HepG2 (cell line): ENCODE data around the gene ADCK2. TPM values are rescaled to one million over a fixed set of nuclear protein-coding genes. Genes with fewer than 3 reads are reported as not detected.

Experiments
- ATAC-seq: fragments of 200-7000 bp; cut with Tn5 transposase; 3 replicates; pipeline ENCODE4 v1.9.1; 2020; ENCODE audit warnings: mild to moderate bottlenecking, moderate library complexity
- BruUV-seq: library from RNA; stranded (reverse); fragments of 400-500 nt; replicated peaks from 2 replicates; lab custom pipeline; 2021; lab: Mats Ljungman, UMichigan
- CTCF ChIA-PET: fragments of 300-600 bp; formaldehyde crosslinking; extraction: SDS; loops from one replicate; lab custom pipeline; 2021; ENCODE audit warnings: low total read pairs, inconsistent platforms, low intra/inter-chr PET ratio; lab: Yijun Ruan, JAX
- POLR2A ChIA-PET: fragments of 350-600 bp; sonication (Branson Sonifier 250); formaldehyde crosslinking; loops from one replicate; lab custom pipeline; 2020; ENCODE audit warnings: antibody characterized with exemption, inconsistent platforms; lab: Yijun Ruan, JAX
- DNase-seq: peaks from one replicate; pipeline ENCODE4 v3.0.0-alpha.2; 2015; ENCODE audit warnings: low spot score
- FAIRE-seq: peaks from 3 replicates; lab custom pipeline; 2011; peaks lifted over from hg19 to GRCh38; lab: Jason Lieb, UNC
- H2AFZ ChIP-seq: one replicate; pipeline ENCODE4 v1.6.1; 2011; ENCODE audit warnings: low read length, inconsistent platforms
- H3K27ac ChIP-seq: fragments of 300-600 bp; 3 replicates; pipeline ENCODE4 v1.8.0; 2011; ENCODE audit warnings: mixed run types, mild to moderate bottlenecking, mixed read lengths, low read length, inconsistent platforms; ENCODE audit not compliant: insufficient read depth; ENCODE audit errors: extremely low read length
- H3K27me3 ChIP-seq, 2 experiments: fragments of 200-600 bp in 1 of 2; 2 replicates in 1 of 2; 3 replicates in 1 of 2; pipeline versions ENCODE4 v1.6.0 to v1.8.0; 2011; ENCODE audit warnings: low read length in 2 of 2, mild to moderate bottlenecking in 2 of 2, moderate library complexity in 2 of 2, inconsistent platforms in 1 of 2; ENCODE audit not compliant: insufficient read depth in 2 of 2, control insufficient read depth in 1 of 2
- H3K36me3 ChIP-seq, 2 experiments: fragments of 200-600 bp in 1 of 2; replicated peaks in 1 of 2; 2 replicates in 1 of 2; 3 replicates in 1 of 2; pipeline versions ENCODE4 v1.5.1 to v1.8.0; 2011; ENCODE audit warnings: low read length in 2 of 2, inconsistent platforms in 1 of 2; ENCODE audit not compliant: insufficient read depth in 2 of 2, control insufficient read depth in 1 of 2
- H3K4me1 ChIP-seq: 2 replicates; pipeline ENCODE4 v1.5.1; 2012; ENCODE audit warnings: low read length, inconsistent platforms; ENCODE audit not compliant: insufficient read depth
- H3K4me2 ChIP-seq: 2 replicates; pipeline ENCODE4 v1.6.0; 2011; ENCODE audit warnings: low read depth, low read length, inconsistent platforms
- H3K4me3 ChIP-seq, 3 experiments: fragments of 200-600 bp in 1 of 3; sonication (generic), shearing (Covaris generic) in 1 of 3; replicated peaks in 1 of 3; 2 replicates each; pipeline ENCODE4 v1.5.1; 2011 to 2016; ENCODE audit warnings: low read length in 3 of 3, inconsistent platforms in 2 of 3, low read depth in 2 of 3, mild to moderate bottlenecking in 2 of 3, control low read depth in 1 of 3, mixed read lengths in 1 of 3; ENCODE audit not compliant: insufficient read depth in 1 of 3
- H3K79me2 ChIP-seq: one replicate; pipeline ENCODE4 v1.6.1; 2011; ENCODE audit warnings: low read length, inconsistent platforms; ENCODE audit not compliant: insufficient read depth
- H3K9ac ChIP-seq: 2 replicates; pipeline ENCODE4 v1.6.0; 2011; ENCODE audit warnings: mild to moderate bottlenecking, low read depth, low read length, inconsistent platforms; ENCODE audit not compliant: insufficient read depth
- H3K9me3 ChIP-seq: 2 replicates; pipeline ENCODE4 v1.5.1; 2012; ENCODE audit warnings: mild to moderate bottlenecking, low read length
- H4K20me1 ChIP-seq: 2 replicates; pipeline ENCODE4 v1.6.0; 2011; ENCODE audit warnings: inconsistent platforms, mild to moderate bottlenecking, low read length, moderate library complexity; ENCODE audit not compliant: insufficient read depth
- BHLHE40 ChIP-seq: IDR thresholded peaks from 2 replicates; pipeline ENCODE4 v1.6.1; 2011; ENCODE audit warnings: low read length, improper control_type of control experiment
- RFXAP ChIP-seq: sonication (generic); formaldehyde crosslinking; IDR thresholded peaks from 2 replicates; pipeline ENCODE4 v1.4.0; 2020; ENCODE audit warnings: missing genetic modification reagents, borderline replicate concordance
- TEAD3 ChIP-seq: optimal IDR thresholded peaks from 2 replicates; pipeline ENCODE3; 2016; ENCODE audit warnings: borderline replicate concordance
- ZNF33A ChIP-seq: sonication (generic); formaldehyde crosslinking; IDR thresholded peaks from 2 replicates; pipeline ENCODE4 v1.5.1; 2020; ENCODE audit warnings: missing genetic modification reagents, mild to moderate bottlenecking, moderate library complexity, borderline replicate concordance
- ZNF446 ChIP-seq: sonication (generic); formaldehyde crosslinking; IDR thresholded peaks from 2 replicates; pipeline ENCODE4 v1.5.0; 2020; ENCODE audit warnings: mild to moderate bottlenecking, missing genetic modification reagents
- WGBS: methylation state at CpG from one replicate; pipeline ENCODE4 v1.1.6; 2017; ENCODE audit warnings: low lambda C conversion rate; 5-methylcytosine and 5-hydroxymethylcytosine counted together
- in situ Hi-C: cut with HindIII; loops from 2 replicates; pipeline ENCODE4 v1.10.0; 2017; ENCODE audit warnings: low pct_unique_long_range_greater_than_20kb; ENCODE audit not compliant: extremely low pct_ligation_motif_present
- intact Hi-C: fragments of 100-400 bp; cut with micrococcal nuclease; formaldehyde crosslinking; loops from one replicate; pipeline ENCODE4 v1.10.0; 2022; ENCODE audit not compliant: unreplicated experiment
- polyA plus RNA-seq, 8 experiments: library from polyadenylated mRNA; depleted of rRNA in 3 of 8; stranded (reverse) in 7 of 8; unstranded in 1 of 8; fragments of >200 nt; fragmentation: Illumina TruSeq in 4 of 8; extraction: Trizol in 4 of 8; gene quantifications; 2 replicates each; pipeline versions ENCODE4 v1.2.1 to v1.2.3, GENCODE V29; 2011 to 2016; ENCODE audit warnings: low read depth in 4 of 8, missing spikeins in 1 of 8, mixed read lengths in 1 of 8; ENCODE audit not compliant: insufficient read depth in 1 of 8
- total RNA-seq, 5 experiments: library from RNA; depleted of rRNA; stranded (reverse); fragments of >200 nt; fragmentation: Illumina TruSeq; extraction: Trizol; gene quantifications; 2 replicates each; pipeline ENCODE4 v1.2.3, GENCODE V29; 2016; ENCODE audit warnings: low read depth in 1 of 5
- TF ChIP-seq, protein P1 (sequence below): sonication (generic); formaldehyde crosslinking; conservative IDR thresholded peaks from 2 replicates; pipeline ENCODE4 v1.8.0; 2022; ENCODE audit warnings: low read depth, missing genetic modification reagents
- TF ChIP-seq, protein P2 (sequence below): sonication (generic); formaldehyde crosslinking; IDR thresholded peaks from 2 replicates; pipeline ENCODE4 v1.4.0; 2020; ENCODE audit warnings: missing genetic modification reagents, borderline replicate concordance

The ADCK2 gene
- total and polyA plus RNA-seq, 2 of the 13 experiments (the other 11 are each of a cell fraction or from before 2014, with no cell fraction given): 8.6 to 18.8 TPM

DNA sequence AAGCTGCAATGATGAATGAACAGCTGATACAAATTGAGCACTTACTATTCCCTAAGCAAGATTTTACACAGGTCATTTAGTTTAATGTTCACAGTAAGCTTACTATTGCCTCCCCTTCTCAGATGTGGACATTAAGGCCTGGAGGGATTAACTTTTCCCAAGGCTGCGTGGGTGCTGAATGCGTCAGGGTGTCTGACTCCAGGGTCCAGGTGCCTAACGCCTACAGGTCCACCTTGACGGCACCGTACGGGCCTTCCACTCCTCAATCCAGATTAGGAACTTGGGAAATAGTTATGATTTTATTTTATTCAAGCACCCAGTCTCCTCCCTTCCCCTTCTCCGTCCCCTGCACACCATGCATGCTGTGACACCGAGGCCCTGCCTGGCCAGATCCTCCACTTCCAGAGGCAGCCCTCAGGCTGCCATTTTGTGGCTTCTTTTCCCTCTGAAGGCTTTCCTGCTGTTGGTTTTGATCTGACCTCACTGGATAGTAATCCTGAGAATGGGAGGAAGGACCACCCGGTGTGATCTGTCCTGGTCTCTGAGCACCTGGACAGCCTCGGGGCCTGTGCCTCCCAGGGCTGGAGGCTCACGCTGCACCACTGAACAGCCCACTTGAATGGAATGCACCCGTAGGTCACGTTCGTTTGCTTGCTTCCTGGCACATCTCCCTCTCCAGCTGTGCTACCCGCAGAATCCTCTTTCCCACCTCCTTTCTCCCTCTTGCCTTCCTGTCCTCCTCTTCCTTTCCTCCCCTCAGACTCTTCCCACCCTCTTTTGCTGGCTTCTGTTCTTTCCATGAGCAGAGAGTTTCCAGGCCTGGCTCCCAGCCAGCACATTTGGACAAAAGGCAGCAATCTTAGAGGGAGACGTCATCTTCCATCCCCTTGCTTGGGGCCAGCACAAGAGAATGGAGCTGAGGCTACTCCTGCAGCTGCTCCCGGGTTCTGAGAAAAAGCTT, 46.6 kb upstream of the ADCK2 start:
- in situ Hi-C loops: no loop called here
- no peak overlapping the region for H3K9ac ChIP-seq
- peak overlapping the region; percentile 54 for H3K4me2 ChIP-seq
- peaks cover 1 to 17% of the 10 kb centered on the region in 2 experiments; a peak in 4 of 5 replicates for H3K27me3 ChIP-seq
- 33% methylated on average over 17 of the region's 17 CpGs for WGBS
- no peak overlapping the region for H3K27ac ChIP-seq
- POLR2A ChIA-PET: no interaction called here
- DNase-seq (no peak), FAIRE-seq (no peak), ATAC-seq (peak; percentile 71)
- H4K20me1 ChIP-seq: no peaks in the 10 kb centered on the region
- no TSS peak for BruUV-seq
- peaks cover 23% of the 10 kb centered on the region for H3K4me1 ChIP-seq
- no peaks in the 10 kb centered on the region for H3K9me3 ChIP-seq
- H2AFZ ChIP-seq: no peak overlapping the region
- CTCF ChIA-PET: no interaction called here
- intact Hi-C loops: no loop called here
- no peaks in the 10 kb centered on the region for H3K79me2 ChIP-seq
- no peak for TF ChIP-seq ZNF446 (CRISPR knock-in tag)
- TF ChIP-seq TEAD3: peak; percentile 45
- peak; percentile 62 for TF ChIP-seq BHLHE40
- peak overlapping the region in 1 of 3 experiments; percentile 35; a peak in 1 of 6 replicates for H3K4me3 ChIP-seq
- H3K36me3 ChIP-seq: no peaks in the 10 kb centered on the region

GRCh38 chr7:140631021-140631420, 41.7 kb upstream of the ADCK2 start:
- no peaks in the 10 kb centered on the region for H4K20me1 ChIP-seq
- FAIRE-seq: no peak
- TF ChIP-seq, protein P1, sequence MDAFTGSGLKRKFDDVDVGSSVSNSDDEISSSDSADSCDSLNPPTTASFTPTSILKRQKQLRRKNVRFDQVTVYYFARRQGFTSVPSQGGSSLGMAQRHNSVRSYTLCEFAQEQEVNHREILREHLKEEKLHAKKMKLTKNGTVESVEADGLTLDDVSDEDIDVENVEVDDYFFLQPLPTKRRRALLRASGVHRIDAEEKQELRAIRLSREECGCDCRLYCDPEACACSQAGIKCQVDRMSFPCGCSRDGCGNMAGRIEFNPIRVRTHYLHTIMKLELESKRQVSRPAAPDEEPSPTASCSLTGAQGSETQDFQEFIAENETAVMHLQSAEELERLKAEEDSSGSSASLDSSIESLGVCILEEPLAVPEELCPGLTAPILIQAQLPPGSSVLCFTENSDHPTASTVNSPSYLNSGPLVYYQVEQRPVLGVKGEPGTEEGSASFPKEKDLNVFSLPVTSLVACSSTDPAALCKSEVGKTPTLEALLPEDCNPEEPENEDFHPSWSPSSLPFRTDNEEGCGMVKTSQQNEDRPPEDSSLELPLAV (CRISPR knock-in tag): no peak
- TF ChIP-seq ZNF33A (CRISPR knock-in tag): no peak
- no peak for TF ChIP-seq RFXAP (CRISPR knock-in tag)
- TF ChIP-seq, protein P2, sequence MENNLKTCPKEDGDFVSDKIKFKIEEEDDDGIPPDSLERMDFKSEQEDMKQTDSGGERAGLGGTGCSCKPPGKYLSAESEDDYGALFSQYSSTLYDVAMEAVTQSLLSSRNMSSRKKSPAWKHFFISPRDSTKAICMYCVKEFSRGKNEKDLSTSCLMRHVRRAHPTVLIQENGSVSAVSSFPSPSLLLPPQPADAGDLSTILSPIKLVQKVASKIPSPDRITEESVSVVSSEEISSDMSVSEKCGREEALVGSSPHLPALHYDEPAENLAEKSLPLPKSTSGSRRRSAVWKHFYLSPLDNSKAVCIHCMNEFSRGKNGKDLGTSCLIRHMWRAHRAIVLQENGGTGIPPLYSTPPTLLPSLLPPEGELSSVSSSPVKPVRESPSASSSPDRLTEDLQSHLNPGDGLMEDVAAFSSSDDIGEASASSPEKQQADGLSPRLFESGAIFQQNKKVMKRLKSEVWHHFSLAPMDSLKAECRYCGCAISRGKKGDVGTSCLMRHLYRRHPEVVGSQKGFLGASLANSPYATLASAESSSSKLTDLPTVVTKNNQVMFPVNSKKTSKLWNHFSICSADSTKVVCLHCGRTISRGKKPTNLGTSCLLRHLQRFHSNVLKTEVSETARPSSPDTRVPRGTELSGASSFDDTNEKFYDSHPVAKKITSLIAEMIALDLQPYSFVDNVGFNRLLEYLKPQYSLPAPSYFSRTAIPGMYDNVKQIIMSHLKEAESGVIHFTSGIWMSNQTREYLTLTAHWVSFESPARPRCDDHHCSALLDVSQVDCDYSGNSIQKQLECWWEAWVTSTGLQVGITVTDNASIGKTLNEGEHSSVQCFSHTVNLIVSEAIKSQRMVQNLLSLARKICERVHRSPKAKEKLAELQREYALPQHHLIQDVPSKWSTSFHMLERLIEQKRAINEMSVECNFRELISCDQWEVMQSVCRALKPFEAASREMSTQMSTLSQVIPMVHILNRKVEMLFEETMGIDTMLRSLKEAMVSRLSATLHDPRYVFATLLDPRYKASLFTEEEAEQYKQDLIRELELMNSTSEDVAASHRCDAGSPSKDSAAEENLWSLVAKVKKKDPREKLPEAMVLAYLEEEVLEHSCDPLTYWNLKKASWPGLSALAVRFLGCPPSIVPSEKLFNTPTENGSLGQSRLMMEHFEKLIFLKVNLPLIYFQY: no peak
- TF ChIP-seq, all 625 proteins: peak for 0
- H3K4me3 ChIP-seq: no peak overlapping the region
- H2AFZ ChIP-seq: no peak overlapping the region
- no peak for DNase-seq
- no peak overlapping the region for H3K4me2 ChIP-seq
- intact Hi-C loops: no loop called here
- BruUV-seq: no TSS peak
- ATAC-seq: no peak
- ChIA-PET CTCF (no interaction called here), POLR2A (no interaction called here)
- WGBS: 25% methylated on average over 6 of the region's 6 CpGs
- no peak overlapping the region for H3K9ac ChIP-seq
- H3K36me3 ChIP-seq: no peaks in the 10 kb centered on the region
- no peaks in the 10 kb centered on the region for H3K9me3 ChIP-seq
- H3K27me3 ChIP-seq: peaks cover 0 to 24% of the 10 kb centered on the region in 2 experiments; a peak in 3 of 5 replicates
- peaks cover 20% of the 10 kb centered on the region for H3K4me1 ChIP-seq
- H3K27ac ChIP-seq: no peak overlapping the region
- in situ Hi-C loops: no loop called here
- H3K79me2 ChIP-seq: no peaks in the 10 kb centered on the region
